ENCODE measurements around the gene PIK3R2. TPM values are rescaled to one million over a fixed set of nuclear protein-coding genes. Genes with fewer than 3 reads are reported as not detected.

Gene PIK3R2
- polyA plus RNA-seq, 1 donor (not counting 4 experiments of a cell fraction or from before 2014, with no cell fraction given): 13.9 TPM

GRCh38 chr19:18216789-18217188 is 63.8 kb downstream of the PIK3R2 start:
- Histone ChIP-seq H3K27me3 (ENCODE audit: control insufficient read depth, extremely low read depth, insufficient read depth, low read length) (peaks cover 9% of the 10 kb centered on the region), H3K79me2 (ENCODE audit: control insufficient read depth, insufficient read depth, low read length) (no peaks in the 10 kb centered on the region), H3K9me3 (ENCODE audit: control insufficient read depth, low read depth, low read length) (no peaks in the 10 kb centered on the region), H3K4me3 (ENCODE audit: control insufficient read depth in 2 of 3, extremely low read depth in 1 of 3, insufficient read depth in 2 of 3, low read depth in 1 of 3, low read length in 3 of 3) (no peak overlapping the region), H3K4me1 (ENCODE audit: control insufficient read depth, extremely low read depth, insufficient read depth, low read length) (peaks cover 4% of the 10 kb centered on the region), H4K20me1 (ENCODE audit: control insufficient read depth, extremely low read depth, insufficient read depth, low read length) (no peaks in the 10 kb centered on the region), H3K4me2 (ENCODE audit: control insufficient read depth, extremely low read depth, insufficient read depth, low read depth, low read length) (no peak overlapping the region), H3K9me1 (ENCODE audit: control insufficient read depth, extremely low read depth, insufficient read depth, low read length) (no peaks in the 10 kb centered on the region), H3K9ac (ENCODE audit: control insufficient read depth, extremely low read depth, insufficient read depth, low read length) (no peak overlapping the region), H3K27ac (ENCODE audit: control insufficient read depth, insufficient read depth, low read length) (no peak overlapping the region), H3K36me3 (ENCODE audit: control insufficient read depth in 2 of 2, extremely low read depth in 1 of 2, insufficient read depth in 2 of 2, low read length in 2 of 2) (no peaks in the 10 kb centered on the region), H2AFZ (ENCODE audit: control insufficient read depth, low read length) (no peak overlapping the region)
- dilution Hi-C loops (cut with MboI; ENCODE audit: extremely low pct_ligation_motif_present, low sequenced_read_pairs): no loop called here
- no peak for DNase-seq (ENCODE audit: low read depth, low spot score)
- TF ChIP-seq EZH2 (IDR thresholded peaks at IDR 0.05; ENCODE audit: low read length) (no peak), CTCF (optimal IDR thresholded peaks at IDR 0.05 in 1 of 3, IDR thresholded peaks at IDR 0.05 in 1 of 3, conservative IDR thresholded peaks at IDR 0.05 in 1 of 3; ENCODE audit: extremely low read depth in 1 of 3, insufficient read depth in 2 of 3, low read length in 3 of 3) (no peak)
- FAIRE-seq: no peak

GRCh38 chr19:18218159-18218558 is 65.2 kb downstream of the PIK3R2 start:
- H4K20me1 ChIP-seq (ENCODE audit: control insufficient read depth, extremely low read depth, insufficient read depth, low read length): no peaks in the 10 kb centered on the region
- dilution Hi-C loops (cut with MboI; ENCODE audit: extremely low pct_ligation_motif_present, low sequenced_read_pairs): no loop called here
- no peak overlapping the region for H3K4me3 ChIP-seq (ENCODE audit: control insufficient read depth in 2 of 3, extremely low read depth in 1 of 3, insufficient read depth in 2 of 3, low read depth in 1 of 3, low read length in 3 of 3)
- no peak for TF ChIP-seq EZH2 (IDR thresholded peaks at IDR 0.05; ENCODE audit: low read length)
- TF ChIP-seq CTCF (optimal IDR thresholded peaks at IDR 0.05 in 1 of 3, IDR thresholded peaks at IDR 0.05 in 1 of 3, conservative IDR thresholded peaks at IDR 0.05 in 1 of 3; ENCODE audit: extremely low read depth in 1 of 3, insufficient read depth in 2 of 3, low read length in 3 of 3): no peak
- FAIRE-seq (no peak), DNase-seq (ENCODE audit: low read depth, low spot score) (no peak)
- H3K27ac ChIP-seq (ENCODE audit: control insufficient read depth, insufficient read depth, low read length): no peak overlapping the region
- no peak overlapping the region for H3K9ac ChIP-seq (ENCODE audit: control insufficient read depth, extremely low read depth, insufficient read depth, low read length)
- no peaks in the 10 kb centered on the region for H3K9me1 ChIP-seq (ENCODE audit: control insufficient read depth, extremely low read depth, insufficient read depth, low read length)
- H3K4me2 ChIP-seq (ENCODE audit: control insufficient read depth, extremely low read depth, insufficient read depth, low read depth, low read length): no peak overlapping the region
- H3K9me3 ChIP-seq (ENCODE audit: control insufficient read depth, low read depth, low read length): no peaks in the 10 kb centered on the region
- no peaks in the 10 kb centered on the region for H3K36me3 ChIP-seq (ENCODE audit: control insufficient read depth in 2 of 2, extremely low read depth in 1 of 2, insufficient read depth in 2 of 2, low read length in 2 of 2)
- peaks cover 4% of the 10 kb centered on the region for H3K4me1 ChIP-seq (ENCODE audit: control insufficient read depth, extremely low read depth, insufficient read depth, low read length)
- no peaks in the 10 kb centered on the region for H3K79me2 ChIP-seq (ENCODE audit: control insufficient read depth, insufficient read depth, low read length)
- H3K27me3 ChIP-seq (ENCODE audit: control insufficient read depth, extremely low read depth, insufficient read depth, low read length): peaks cover 9% of the 10 kb centered on the region
- no peak overlapping the region for H2AFZ ChIP-seq (ENCODE audit: control insufficient read depth, low read length)

Data from keratinocyte (primary cell).